IPS DF 4.7 (cell line): ENCODE results near the gene RAB8B.

Experiments used
- DNase-seq: peaks from one replicate; pipeline ENCODE4 v3.0.0-alpha.2; 2013; ENCODE audit warnings: low spot score; ENCODE audit errors: extremely low read depth

The RAB8B gene

DNA sequence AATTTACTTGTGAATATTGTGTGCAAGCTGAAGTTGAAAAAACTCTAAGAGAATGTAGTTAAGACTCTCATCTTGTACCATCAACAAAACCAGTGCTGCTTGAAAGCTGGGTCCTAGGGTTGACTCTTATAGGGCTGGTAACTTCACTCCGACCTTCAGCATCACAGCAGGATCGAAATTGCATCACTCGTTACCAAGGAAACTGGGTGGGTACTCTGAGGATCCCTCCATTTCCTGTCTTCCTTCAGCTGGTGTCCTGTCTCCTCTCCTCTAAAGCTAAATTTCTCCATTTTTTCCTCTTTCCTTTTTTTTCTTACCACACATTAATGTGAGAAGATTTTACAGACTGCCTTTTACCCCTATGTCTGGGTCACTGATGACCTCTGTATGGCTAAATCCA lies 85.0 kb downstream of the RAB8B start:
- DNase-seq, result no peak

DNA sequence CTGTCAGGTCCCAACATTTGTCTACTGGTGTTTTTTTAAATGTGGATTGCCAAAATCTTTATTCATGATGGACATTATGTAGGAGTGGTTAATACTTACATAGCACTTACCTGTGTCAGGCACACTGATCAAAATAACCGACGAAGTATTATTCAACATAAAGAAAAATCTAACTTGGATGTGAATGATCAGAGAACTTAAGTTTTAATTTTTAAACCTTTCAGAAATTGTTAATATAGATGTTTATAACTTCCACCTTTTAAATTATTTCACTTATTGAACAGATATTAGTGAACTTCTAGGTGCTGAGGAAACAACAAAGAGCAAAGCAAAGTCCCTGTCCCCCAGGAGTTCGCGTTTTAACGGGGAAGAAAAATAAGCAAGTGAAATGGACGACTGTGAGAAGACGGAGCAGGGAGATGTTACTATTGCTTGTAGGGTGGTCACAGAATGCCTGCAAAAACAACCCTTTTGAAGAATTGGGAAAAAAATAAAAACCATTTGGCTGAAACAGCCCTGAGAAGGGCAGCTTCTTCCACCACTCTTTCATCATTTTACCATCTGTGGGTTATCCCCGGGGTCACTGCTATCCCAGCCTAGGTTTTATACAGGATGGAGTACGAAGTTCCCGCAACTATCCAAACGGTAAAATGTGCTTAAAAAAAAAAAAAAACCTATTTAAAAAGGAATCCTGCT lies 87.1 kb downstream of the RAB8B start:
- DNase-seq, result no peak

DNA sequence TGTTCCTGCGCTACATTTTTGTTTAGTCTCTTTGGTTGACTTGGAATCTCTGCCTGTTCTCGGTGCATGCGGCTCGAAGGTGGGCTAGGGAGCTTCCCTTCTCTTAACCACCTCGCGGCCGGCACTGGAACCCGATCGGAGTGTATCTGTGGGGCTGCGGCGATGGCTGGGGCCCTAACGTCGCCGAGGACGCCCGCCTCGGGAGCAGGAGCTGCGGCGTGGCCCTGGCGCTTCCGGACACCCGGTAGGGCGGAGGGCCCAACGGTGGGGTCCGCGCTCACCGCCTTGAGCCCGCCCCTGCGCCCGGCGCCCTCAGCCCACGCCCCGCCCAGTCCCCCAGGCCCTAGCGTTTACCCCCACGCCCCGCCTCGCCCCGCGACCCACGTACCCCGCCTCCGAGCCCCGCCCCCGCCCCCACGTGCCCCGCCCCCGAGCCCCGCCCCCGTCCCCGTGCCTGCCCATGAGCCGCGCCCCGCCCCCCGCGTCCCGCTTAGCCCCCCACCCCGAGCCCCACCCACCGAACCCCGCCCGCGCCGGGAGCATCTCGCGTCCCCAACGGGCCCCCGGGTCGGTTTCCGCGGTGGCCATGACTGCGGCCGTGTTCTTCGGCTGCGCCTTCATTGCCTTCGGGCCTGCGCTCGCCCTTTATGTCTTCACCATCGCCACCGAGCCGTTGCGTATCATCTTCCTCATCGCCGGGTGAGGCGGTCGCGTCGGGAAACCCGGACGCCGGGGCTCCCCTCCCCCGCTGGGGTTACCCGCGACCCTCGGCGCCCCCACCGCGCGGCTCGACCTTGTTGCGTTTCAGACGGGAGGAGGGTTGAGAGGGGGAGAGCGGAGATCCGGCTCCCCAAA lies 87.9 kb downstream of the RAB8B start, which contains the start of gene APH1B:
APH1B (plus strand) TSS at position 568 of the 855 bp plus-strand sequence; CDS start at position 587, 19 bp downstream.
- no peak for DNase-seq

DNA sequence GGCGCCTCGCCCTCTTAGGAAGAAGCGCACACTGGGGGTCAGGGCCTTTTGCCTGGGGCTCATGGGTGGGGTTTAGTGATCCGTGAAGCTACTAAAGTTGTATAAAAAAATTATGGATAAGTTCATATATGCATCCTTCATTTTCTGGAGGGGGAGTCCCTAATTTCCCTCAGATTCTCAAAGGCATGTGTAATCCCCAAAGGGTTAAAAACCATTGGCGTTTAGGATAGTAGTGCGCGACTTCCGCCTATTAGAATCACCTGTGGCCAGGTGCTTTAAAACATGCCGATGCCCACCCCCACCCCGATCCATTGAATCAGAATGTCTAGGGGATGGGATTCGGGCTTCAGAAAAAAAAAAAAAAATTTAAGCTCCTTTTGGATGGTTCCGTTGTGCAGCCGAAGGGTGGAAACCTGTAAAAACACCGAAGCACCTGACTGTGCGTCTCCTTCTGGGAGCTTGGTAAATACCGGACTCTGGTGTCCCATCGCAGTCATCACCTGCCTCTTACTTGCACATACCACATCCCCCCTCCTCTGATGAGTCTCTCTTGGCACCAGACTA lies 88.6 kb downstream of the RAB8B start:
- no peak for DNase-seq

DNA sequence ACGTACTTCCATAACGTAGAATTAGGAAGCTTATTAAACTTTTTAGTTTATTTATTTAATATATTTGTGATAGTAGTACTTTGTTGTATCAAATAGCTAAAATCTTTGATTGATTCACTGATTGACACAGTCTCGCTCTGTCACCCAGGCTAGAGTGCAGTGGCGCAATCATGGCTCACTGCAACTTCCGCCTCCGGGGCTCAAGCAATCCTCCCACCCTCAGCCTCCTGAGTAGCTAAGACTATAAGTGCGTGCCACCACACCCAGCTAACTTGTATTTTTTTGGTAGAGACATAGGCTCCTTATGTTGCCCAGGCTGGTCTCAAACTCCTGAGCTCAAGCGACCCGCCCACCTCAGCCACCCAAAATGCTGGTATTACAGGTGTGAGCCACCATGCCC lies 93.7 kb downstream of the RAB8B start:
- no peak for DNase-seq

DNA sequence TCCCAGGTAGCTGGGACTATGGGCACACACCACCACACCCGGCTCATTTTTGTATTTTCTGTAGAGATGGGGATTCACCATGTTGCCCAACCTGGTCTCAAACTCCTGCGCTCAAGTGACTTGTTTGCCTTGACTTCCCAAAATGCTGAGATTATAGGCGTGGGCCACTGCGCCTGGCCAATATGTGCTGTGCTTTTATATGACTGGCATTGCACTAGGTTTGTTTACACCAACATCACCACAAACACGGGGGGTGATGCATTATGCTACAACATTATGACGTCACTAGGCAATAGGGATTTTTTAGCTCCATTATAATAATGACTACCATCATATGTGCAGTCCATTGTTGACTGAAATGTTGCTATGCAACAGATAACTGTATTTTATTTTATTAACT lies 94.9 kb downstream of the RAB8B start:
- no peak for DNase-seq

DNA sequence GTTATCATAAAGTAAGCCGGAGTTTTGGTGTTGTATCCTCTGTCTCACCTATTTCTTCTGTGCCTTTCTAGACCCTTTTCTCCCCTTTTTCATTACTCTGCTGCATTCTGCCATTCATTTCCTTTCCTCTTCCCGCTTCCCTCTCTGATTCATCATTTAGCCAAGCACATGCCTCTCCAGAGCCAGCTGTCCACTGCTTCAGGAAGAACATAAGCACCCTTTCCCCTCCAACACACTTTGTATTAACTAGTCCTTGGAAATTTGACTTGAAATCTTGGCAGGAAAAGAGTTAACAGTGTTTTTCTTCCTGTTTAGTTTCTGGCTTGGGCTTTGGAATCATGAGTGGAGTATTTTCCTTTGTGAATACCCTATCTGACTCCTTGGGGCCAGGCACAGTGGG lies 97.7 kb downstream of the RAB8B start:
- no peak for DNase-seq

DNA sequence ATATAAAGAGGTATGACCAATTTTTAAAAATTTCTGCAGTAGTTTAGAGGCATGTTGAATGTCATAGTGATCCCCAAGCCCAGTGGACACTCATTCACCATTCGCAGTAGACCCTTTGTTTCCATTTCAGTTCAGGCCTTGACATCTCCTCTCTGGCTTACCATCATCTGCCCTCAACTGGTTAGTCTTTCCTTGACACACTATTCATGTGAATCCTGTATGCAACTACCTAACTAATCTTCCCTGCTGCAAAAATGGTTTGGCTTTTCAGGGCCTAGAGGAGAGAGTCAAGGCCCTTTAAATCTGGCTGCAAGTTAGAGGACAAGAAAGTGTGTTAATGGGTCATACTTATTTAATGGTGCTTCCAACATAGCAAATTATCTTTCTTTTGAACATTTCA lies 98.9 kb downstream of the RAB8B start:
- no peak for DNase-seq

DNA sequence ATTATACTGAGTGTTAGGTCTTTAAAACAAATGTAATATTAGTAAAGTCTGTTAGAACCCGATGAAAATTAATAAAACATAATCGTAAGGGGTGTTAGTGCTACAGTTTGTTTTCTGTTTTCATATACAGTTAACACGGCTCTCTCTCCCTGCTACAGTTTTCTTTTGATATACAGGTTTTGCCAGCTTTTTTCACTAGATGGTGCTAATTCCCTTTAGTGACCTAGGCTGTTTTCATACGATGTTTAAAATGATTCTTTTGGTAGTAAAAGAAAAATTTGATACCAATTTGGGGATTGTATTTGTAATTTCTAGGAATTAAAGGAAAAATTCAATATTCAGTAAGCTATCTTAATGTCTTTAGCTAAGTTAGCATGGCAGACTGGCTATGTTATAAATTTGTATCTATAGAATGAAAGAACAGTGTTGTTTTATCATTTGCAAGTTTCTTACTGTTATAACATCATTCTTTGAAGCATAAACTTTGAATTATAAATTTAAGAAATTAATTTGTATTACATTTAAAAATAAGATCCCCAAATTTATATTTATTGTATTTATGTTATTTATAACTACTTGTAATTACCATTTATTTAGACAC lies 99.5 kb downstream of the RAB8B start:
- no peak for DNase-seq

DNA sequence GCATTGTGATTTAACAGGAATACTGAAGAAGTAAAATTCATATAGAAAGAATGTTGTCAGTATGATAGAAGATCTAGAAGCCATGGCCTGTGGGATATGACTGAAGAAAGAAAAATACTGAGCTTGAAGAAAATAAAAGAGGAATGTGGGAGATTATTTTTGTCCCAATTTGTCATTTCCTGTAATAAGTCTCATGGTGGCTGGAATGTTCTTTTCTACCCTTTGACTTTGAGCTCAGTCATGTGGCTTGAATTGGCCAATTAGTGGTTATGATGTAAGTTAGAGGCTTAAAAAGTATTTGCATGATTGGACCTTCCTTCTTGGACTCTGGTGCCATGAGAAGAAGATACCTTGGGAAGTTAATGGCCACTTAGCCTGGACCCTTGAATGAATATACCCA lies 102.1 kb downstream of the RAB8B start:
- no peak for DNase-seq

DNA sequence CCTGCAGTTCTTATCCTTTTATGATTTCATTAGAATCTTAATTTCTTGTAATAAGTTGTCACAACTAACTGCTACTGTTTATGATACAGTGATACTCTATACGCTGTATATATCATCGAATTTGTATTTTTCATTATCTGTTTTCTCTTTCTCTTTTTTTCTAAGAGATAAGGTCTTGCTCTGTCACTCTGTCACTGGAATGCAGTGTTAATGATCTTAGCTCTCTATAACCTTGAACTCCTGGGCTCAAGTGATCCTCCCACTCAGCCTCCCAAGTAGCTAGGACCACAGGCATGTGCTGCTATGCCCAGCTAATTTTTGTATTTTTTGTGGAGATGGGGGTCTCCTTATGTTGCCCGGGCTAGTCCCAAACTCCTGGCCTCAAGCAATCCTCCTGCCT lies 102.8 kb downstream of the RAB8B start:
- no peak for DNase-seq

DNA sequence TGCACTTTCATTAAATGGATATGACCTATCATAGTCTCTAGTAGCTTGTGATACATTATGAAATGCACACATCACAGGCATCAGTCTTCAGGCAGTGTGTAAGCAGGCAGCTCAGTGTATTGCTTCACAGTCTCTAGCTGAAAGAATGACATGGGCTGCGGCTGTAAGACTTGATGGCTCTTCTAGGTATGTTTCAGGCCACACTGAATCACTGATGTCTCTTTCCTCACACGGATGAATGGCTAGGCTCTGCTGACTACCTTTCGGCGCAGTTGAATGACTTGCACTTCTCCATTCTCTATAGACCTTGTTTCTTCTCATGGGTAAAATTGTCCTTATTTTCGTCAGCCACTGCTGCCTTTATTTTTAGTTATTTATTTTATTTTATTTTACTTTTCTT lies 103.4 kb downstream of the RAB8B start:
- no peak for DNase-seq

DNA sequence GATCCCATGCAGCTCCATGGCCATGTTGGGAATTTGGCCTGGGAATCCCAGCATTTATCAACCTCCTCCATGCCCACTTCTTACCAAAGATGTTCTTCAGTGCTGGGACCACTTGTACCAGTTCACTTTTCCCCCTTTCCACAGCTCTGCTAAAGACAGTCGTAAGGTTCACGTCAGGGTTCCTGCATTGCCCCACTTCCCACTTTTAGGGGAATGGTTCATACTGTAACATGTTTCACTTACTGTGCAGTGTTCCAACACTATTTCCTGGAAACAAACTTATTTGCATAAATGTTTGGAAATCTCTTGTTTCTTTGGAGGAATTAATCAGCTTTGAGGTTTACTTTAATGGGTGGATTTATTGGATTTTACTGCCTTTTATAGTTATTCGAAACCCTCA lies 105.0 kb downstream of the RAB8B start:
- no peak for DNase-seq

DNA sequence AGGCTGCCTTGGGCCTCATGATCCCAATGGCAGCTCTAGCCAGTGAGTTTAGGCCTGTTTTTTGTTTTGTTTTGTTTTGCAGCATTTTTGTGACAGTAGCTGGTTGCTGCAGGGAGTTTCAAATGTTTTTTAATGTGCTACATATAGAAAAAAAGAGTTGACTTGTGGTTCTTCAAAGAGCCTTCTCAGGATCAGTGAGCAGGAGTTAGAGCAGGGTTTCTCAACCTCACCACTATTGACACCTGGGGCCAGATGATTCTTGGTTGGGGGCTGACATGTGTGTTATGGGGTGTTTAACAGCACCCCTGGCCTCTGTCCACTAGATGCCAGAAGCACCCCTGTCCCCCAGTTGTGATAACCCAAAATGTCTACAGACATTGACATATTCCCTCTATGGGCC lies 105.9 kb downstream of the RAB8B start:
- no peak for DNase-seq

DNA sequence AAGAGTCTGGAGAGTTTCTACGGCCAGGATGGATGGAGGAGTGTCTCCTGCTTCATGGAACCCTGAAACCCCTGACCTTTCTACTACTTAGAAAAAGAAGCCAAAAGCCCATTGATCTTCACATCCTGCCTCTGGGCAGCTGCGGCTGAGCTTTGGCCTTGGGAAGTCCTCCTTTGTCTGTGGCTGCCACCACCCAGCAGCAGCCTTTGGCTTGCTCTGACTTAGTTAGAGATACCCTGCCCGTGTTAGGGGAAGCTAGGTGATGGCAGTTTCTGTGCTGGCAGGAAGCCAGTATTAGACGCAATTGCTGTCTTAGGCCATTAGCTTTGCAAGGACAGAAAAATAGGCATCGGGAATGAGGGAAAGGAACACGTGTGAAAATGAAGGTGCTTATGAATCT lies 106.8 kb downstream of the RAB8B start:
- no peak for DNase-seq

DNA sequence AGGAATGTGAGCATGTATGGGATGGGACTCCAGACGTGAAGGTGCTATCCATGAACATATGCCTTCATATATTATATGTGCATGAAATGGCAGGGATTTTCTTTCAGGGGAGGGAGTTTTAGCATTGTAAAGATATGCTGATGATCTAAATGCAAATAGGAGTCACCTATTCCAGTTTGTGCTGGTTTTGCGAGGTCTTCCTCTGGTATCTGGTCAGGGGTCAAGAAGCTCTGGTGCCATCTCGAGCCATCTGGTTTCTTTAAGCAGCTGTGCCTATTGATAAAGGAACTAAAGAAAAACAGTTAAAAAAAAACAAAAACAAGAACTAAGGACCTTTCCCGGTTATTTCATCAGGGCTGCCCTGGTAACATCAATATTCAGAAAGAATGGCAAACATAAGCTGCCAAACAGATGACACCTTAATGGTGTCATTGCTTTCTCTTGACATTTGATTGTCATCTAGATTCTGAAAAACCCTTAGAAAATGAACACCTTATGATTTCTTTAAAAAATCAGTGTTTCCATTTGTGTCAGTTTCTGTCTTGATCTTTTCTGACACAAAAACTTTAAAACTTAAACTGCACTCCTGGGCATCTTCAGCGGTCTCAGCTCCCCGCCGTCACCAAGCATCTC lies 110.7 kb downstream of the RAB8B start:
- DNase-seq, result no peak

DNA sequence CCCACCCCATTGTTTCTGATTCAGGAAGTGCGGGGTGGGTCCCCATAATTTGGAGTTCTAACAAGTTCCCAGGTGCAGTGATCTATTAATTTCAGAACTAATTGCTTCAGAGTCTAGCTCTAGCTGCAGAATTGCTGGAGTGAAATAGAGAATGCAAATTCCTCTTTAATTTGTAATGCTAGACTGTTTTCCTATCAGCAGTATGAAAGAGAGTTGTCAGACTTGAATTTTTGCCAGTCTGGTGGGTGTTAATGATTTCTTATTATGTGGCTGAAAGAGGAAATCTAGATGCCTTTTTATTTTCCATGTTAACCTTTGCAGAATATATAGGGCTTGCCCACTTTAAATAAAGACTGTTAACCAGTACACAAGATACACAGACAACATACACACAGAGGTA lies 111.7 kb downstream of the RAB8B start:
- no peak for DNase-seq

DNA sequence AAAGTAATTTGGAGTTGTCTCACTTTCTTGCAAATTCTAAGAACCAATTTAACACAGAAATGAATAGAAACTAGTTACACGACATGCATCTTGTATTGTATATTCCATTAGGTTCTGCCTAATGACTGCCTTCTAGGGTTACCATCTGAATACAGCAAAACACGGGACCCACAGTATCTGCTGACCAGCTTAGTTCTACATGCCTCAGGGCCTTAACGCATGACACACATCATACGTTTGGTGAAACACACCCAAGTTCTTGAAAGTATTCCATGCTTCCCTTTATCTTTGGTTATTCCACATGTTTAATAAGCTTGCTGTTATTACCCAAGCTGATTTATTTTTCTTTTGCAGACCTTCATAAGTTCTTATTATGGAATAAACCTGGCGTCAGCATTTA lies 115.9 kb downstream of the RAB8B start:
- DNase-seq, result no peak

DNA sequence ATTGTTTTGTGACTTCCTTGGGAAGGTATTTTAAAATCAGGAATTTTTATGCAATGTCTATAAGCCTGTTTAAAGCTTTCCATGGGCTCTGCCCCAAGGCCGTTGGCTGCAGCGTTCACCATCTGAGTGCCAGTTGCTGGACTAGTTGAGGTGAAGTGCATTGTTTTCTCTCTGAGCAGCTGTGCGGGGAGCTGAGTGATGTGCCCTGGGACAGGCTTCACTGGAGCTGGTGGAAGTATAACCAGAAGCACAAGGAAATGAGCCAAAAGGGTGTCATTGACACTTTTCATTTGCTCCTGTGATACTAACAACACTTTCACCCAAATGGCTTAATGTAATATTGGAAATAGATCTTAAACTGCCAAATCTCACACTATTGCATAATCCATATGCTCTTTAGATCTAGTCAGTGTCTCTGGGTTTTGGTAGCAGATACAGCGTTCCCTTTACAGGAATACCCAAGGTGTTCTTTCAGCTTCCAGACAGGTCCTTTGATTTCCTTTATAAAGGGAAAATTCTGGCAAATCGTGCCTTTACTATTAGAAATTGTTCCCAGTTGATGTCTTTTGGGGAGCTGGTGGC lies 117.2 kb downstream of the RAB8B start:
- no peak for DNase-seq

DNA sequence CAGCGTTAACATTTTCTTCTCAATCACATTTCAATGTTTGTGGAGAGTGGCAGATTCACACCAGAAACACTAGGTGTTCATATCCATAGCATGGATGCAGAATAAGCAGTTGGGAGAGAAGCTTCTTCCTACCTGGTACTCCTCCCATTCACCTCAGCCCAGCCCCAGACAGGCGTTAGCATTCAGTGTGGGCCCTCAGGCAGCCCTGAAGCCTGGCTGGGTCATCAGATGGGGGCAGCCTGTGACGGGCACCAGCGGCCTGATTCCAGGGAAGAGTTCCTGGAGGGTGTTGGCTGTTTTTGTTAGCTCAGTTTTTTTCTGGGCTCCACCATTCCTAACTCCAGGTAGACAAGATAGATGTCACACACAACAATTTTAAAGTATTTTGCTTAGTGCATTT lies 119.1 kb downstream of the RAB8B start:
- no peak for DNase-seq

DNA sequence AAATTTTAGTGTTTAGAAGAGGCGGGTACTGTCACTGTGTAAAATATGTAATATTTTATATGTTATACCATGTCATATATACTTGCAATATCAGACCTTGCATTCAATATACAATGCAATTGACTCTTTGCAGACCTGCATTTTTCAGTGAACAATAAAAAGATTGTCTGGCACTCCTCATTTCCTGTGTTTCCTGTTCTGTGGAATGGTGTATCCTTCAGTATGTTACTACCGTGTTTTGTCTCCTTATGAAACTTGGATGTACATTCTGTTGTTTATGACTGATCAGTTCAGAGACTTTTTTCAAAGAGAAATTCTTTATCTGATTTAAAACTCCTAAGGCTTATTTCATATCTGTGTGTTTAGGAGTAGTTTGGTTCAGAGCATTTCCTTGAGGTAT lies 119.5 kb downstream of the RAB8B start:
- DNase-seq, result no peak
